Body of pancreas (tissue), 4 donors: ENCODE results near the gene FREM3. TPM values are rescaled to one million over a fixed set of nuclear protein-coding genes. Genes with fewer than 3 reads are reported as not detected.

Source experiments
- ATAC-seq: fragments of 150-250 bp; one replicate; pipeline ENCODE4 v1.9.1; 2016
- DNase-seq, 4 donors: peaks; one replicate each; pipeline ENCODE4 v3.0.0-alpha.2; 2019
- H3K27ac ChIP-seq, 4 donors: fragments of 200-600 bp; sonication (generic); 1 replicate in 3 of 4; 2 replicates in 1 of 4; pipeline versions ENCODE4 v1.5.1 to v1.6.1; 2016 to 2019; ENCODE audit warnings: mild to moderate bottlenecking in 1 of 4, mixed read lengths in 1 of 4, moderate library complexity in 1 of 4
- H3K27me3 ChIP-seq, 2 donors: fragments of 200-600 bp; sonication (generic); one replicate each; pipeline ENCODE4 v1.6.0; 2016; ENCODE audit warnings: mild to moderate bottlenecking in 1 of 2
- H3K36me3 ChIP-seq, 2 donors: fragments of 200-600 bp; sonication (generic); replicated peaks in 1 of 2; 2 replicates each; pipeline ENCODE4 v1.5.1; 2016; ENCODE audit warnings: low read depth in 2 of 2; ENCODE audit not compliant: insufficient read depth in 1 of 2
- H3K4me1 ChIP-seq: fragments of 200-600 bp; sonication (generic); one replicate; pipeline ENCODE4 v1.6.0; 2016
- H3K4me3 ChIP-seq, 2 donors: fragments of 200-600 bp; sonication (generic); 1 replicate in 1 of 2; 2 replicates in 1 of 2; pipeline ENCODE4 v1.5.1; 2016 to 2019
- H3K9me3 ChIP-seq, 3 donors: fragments of 200-600 bp; sonication (generic); 1 replicate in 2 of 3; 2 replicates in 1 of 3; pipeline ENCODE4 v1.5.1; 2016
- CTCF ChIP-seq, 7 experiments: fragments of 450-650 bp in 4 of 7; fragments of 200-600 bp in 3 of 7; sonication (generic) in 3 of 7; IDR thresholded peaks; one replicate each; pipeline ENCODE4 v1.5.1; 2016 to 2019; ENCODE audit warnings: antibody characterized with exemption in 7 of 7
- POLR2A ChIP-seq, 3 donors: fragments of 450-650 bp; IDR thresholded peaks; one replicate each; pipeline ENCODE4 v1.6.1; 2016; ENCODE audit warnings: antibody characterized with exemption in 3 of 3, mild to moderate bottlenecking in 2 of 3
- WGBS, 2 donors: methylation state at CpG; one replicate each; pipeline ENCODE4 v1.1.5; 2017; 5-methylcytosine and 5-hydroxymethylcytosine counted together
- intact Hi-C: fragments of 100-400 bp; cut with DNase I; formaldehyde crosslinking; loops from one replicate; pipeline ENCODE4 v1.15.1; 2023
- total RNA-seq, 2 donors: library from RNA; depleted of rRNA; stranded (reverse); fragments of >200 nt; gene quantifications; one replicate each; pipeline ENCODE4 v1.1.0, GENCODE V29; 2016

Gene FREM3
- total RNA-seq, 2 donors from 2014 or later: not detected

- WGBS, 2 donors: 82 to 89% methylated on average over 2 to 3 of the region's 3 CpGs
- H3K4me3 ChIP-seq: no peak overlapping the region
- TF ChIP-seq CTCF (IDR thresholded peaks at IDR 0.05) (no peak), POLR2A (IDR thresholded peaks at IDR 0.05) (no peak)
- H3K27me3 ChIP-seq: no peaks in the 10 kb centered on the region
- ATAC-seq (no peak), DNase-seq (no peak)
- intact Hi-C loops: no loop called here
- H3K9me3 ChIP-seq: no peaks in the 10 kb centered on the region
- no peaks in the 10 kb centered on the region for H3K36me3 ChIP-seq
- no peak overlapping the region for H3K27ac ChIP-seq
- no peaks in the 10 kb centered on the region for H3K4me1 ChIP-seq
These were observed 119.0 kb downstream of the FREM3 start for GRCh38 chr4:143581331-143581946.

DNA sequence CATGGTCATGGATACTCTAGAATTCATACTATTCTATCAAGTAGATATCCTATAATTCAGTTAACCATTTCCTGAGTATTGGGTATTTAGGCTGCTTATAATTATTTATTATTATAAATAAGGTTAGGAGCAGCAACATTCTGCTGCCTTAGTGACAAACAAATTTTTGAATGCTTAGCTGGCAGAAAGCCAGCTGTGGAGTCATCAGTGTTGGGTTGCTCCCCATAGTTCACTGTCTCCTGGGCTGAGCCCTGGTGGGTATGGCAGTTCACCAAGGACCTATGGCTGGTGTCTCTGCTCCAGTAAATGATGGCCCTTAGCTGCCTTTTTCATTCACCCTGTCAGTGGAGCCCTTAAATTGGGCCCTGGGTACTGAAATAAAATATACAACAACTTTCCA, 125.1 kb downstream of the FREM3 start:
- Histone ChIP-seq H3K27ac (no peak overlapping the region), H3K36me3 (no peaks in the 10 kb centered on the region), H3K27me3 (no peaks in the 10 kb centered on the region), H3K9me3 (no peaks in the 10 kb centered on the region), H3K4me3 (no peak overlapping the region), H3K4me1 (no peaks in the 10 kb centered on the region)
- no peak for ATAC-seq
- no peak for DNase-seq
- TF ChIP-seq POLR2A (IDR thresholded peaks at IDR 0.05) (no peak), CTCF (IDR thresholded peaks at IDR 0.05) (no peak)
- intact Hi-C loops: no loop called here

DNA sequence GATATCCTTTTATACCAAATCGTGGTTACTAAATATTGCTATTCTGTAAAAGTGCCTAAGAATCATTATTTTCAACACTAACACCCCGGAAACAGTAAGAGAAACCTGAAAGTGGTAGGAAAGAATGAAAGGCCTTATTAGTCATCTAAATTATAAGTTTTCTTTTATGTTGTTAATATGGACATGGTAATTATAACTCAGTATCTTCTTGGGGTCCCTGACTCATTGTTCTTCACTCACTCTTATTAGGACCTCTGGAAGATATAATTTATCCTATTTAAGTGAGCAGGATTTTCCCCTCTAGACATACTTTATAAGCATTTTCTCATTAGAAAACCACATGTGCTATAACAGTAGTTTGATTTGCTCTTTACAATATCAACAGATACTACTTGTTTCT, 136.0 kb downstream of the FREM3 start:
- 77 to 87% methylated on average over 2 of the region's 2 CpGs for WGBS, 2 donors
- DNase-seq: no peak
- TF ChIP-seq POLR2A (IDR thresholded peaks at IDR 0.05): no peak
- TF ChIP-seq CTCF (IDR thresholded peaks at IDR 0.05): no peak
- Histone ChIP-seq H3K27ac (no peak overlapping the region), H3K27me3 (no peaks in the 10 kb centered on the region), H3K9me3 (no peaks in the 10 kb centered on the region), H3K36me3 (no peaks in the 10 kb centered on the region), H3K4me3 (no peak overlapping the region), H3K4me1 (peaks cover 10% of the 10 kb centered on the region)
- no peak for ATAC-seq
- intact Hi-C loops: no loop called here

- Histone ChIP-seq H3K27me3 (no peaks in the 10 kb centered on the region), H3K4me1 (peaks cover 20% of the 10 kb centered on the region), H3K36me3 (no peaks in the 10 kb centered on the region), H3K4me3 (peak overlapping the region; percentile 35 to 49), H3K27ac (peak overlapping the region in 3 of 4 donors; percentile 75 to 84 (median 77)), H3K9me3 (no peaks in the 10 kb centered on the region)
- WGBS, 2 donors: 51 to 65% methylated on average over 13 to 17 of the region's 17 CpGs
- no peak for ATAC-seq
- TF ChIP-seq CTCF (IDR thresholded peaks at IDR 0.05) (no peak), POLR2A (IDR thresholded peaks at IDR 0.05) (no peak)
- no peak for DNase-seq
- intact Hi-C loops: no loop called here
These were observed 140.7 kb downstream of the FREM3 start for GRCh38 chr4:143559757-143560147.
